OCI-M2 (cell line): ENCODE data around the gene RNASEH1.

Source experiments
- DNase-seq: peaks from one replicate; lab custom pipeline; 2025; ENCODE audit not compliant: unreplicated experiment; lab: John Stamatoyannopoulos, UW

The RNASEH1 gene

GRCh38 chr2:3558205-3559014, at the start of gene RNASEH1:
RNASEH1 (minus strand) TSS chr2:3558333; CDS start chr2:3558260, 73 bp downstream.
- peak; percentile 76 for DNase-seq

- DNase-seq, result no peak
Observed at GRCh38 chr2:3606370-3607201, 48.5 kb upstream of the RNASEH1 start.

DNA sequence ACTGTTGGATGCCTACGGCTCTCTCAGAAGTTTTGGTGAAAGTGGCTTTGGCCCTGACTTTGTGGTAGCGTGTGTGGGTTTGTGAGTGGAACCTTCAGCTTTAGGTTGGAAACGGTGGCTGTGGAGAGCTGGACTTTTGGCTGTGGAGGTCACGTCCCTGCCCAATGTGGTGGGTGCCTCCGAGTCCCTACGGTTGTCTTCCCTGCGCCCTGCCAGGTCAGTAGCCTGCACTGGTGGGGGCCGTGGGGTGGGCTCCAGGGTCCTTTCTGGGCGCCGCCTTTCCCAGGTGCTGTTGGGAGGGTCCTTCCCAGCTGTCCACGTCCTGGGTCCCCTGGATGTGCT, 47.9 kb upstream of the RNASEH1 start:
- no peak for DNase-seq

DNA sequence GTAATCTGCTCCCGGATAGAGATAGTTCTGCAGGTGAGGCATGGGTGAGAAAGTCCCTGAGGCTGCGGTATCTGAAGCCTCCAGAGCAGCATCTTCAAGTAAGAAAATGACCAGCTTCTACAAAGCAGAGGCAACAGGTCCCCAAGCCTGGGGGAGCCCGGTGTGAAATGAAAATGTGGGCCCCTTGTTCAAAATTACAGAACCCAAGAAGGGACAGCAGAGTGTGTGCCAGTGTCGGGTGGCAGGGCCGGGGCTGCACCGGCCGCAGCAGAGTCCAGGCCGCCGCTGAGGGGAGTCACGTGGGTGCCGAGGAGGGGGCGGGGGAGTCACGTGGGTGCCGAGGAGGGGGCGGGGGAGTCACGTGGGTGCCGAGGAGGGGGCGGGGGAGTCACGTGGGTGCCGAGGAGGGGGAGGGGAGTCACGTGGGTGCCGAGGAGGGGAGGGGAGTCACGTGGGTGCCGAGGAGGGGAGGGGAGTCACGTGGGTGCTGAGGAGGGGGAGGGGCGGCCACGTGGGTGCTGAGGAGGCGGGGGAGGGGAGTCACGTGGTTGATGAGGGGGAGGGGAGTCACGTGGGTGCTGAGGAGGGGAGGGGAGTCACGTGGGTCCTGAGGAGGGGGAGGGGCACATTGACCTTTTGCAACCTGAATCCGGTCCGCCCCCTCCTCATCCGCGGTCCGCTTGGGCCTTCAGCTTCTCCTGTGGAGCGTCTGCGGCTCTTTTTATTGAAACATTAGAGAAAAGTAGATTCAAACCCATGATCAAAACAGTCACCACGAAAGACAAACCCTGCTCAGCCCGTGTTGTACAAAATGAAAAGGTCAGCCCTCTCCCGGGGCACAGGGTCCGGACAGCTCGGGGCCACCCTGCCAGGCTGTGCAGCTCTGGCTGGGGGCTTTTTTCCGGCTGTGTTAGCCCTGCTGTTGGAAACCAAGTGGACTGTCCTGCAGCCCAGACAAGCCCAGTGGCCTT, 47.1 kb upstream of the RNASEH1 start:
- no peak for DNase-seq

- DNase-seq, result no peak
Observed at GRCh38 chr2:3604207-3604877, 46.2 kb upstream of the RNASEH1 start.

DNA sequence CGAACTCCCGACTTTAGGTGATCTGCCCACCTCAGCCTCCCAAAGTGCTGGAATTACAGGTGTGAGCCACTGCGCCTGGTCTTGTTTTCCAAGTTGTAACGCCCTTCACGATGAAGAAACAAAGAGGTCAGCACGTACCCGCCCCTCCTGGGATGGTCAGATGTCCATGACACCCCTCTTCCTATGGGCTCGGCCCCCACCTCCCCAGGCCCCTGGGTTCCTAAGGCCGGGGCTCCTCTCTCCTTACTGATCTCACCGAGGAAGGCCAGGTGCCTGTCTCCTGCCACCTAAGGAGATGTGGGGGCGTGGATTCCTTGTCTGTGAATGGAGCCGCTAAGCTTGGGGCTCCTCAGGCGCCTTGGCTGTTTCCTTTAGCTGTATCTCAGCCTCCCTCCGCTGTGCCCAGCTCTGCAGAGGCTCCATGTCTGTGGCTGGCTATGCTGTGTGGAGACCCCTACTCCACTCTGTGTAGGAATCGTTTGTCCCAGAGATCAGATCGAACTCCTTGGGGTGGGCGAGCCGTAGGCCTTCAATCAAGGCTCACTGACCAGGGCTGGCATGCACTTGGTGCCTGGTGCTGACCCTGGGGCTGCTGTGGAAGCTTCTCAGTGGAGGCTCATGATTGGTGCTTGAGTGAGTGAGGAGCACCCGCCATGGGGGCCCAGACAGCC, 45.5 kb upstream of the RNASEH1 start:
- no peak for DNase-seq

DNA sequence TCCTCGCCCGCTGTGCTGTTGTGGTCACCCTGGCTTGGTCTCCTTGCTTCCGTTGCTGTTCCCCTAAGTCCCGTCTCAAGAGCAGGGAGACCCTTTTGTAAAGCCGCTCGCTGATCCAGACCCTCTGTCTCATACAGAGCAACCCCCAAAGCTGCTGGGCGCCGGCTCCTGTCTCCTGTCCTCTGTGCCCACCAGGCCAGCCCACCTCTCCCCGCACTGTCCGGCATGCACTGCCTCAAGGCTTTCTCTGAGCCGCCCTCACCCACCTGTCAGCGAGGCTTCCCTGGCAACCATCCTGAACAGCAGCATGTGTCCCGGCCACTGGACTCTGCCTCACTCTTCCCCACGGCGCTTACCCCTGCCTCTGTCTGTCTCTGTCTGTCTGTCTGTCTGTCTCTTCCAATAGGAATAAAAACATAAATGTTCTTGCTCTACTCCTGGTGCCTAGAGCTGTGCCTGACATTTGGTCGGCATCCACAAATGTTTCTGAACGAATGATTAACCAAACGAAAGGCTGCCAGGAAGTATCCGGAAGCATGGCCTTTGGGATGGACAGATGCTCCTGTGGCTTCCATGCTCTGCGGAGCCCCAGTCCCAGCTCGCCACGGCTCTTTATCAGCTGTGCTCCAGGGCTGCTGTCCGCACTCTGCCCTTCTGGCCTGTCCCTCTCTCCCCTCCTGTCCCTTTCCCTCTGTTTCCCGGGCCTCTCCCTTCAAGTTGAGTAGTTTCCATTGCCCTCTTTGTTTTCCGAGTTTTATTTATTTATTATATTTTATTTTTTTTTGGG, 44.6 kb upstream of the RNASEH1 start:
- no peak for DNase-seq

- no peak for DNase-seq
Observed at GRCh38 chr2:3601561-3602271, 43.6 kb upstream of the RNASEH1 start.

- no peak for DNase-seq
Observed at GRCh38 chr2:3600256-3600855, 42.2 kb upstream of the RNASEH1 start.

DNA sequence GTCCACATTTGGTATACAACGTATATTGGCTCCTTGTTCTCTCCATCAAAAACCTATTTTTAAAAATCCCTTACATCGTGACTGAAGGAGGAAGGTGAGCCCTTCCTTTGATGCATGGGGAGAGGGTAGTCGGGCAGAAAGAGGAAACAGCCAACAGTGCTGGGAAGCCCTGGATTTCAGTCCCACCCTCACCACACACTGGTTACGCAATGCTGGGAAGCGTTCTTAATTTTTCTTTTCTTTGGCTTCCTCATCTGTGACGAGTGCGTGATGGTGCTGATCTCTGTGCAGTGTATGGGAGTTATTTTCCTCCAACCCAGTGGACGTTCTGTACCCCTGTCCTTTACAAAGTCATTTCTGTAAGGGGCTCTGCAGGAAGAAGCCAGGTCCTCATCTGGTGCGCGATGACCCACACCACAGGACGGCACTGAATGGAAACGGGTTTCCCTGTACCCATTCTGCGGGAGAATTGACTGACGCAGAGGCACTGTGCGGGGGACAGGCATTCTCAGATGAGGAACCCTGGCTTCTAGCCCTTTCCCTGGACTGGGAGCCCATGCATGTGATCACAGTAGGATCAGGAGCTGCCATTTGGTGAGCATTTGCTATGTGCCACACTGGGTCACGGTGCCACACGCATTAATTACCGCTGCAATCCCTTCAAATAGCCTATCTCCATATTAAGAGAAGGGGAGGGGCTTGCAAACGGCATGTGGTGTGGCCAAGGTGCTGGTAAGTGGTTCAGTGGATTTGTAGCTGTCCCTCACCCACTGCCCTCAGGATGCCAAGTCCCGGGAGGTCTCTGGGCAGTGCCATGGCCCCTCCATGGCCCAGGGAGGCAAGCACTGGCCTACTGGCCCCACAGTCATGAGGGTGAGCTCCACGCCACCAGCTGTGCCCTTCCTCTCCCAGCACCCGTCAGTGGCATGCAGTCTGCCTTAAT, 41.0 kb upstream of the RNASEH1 start:
- no peak for DNase-seq

DNA sequence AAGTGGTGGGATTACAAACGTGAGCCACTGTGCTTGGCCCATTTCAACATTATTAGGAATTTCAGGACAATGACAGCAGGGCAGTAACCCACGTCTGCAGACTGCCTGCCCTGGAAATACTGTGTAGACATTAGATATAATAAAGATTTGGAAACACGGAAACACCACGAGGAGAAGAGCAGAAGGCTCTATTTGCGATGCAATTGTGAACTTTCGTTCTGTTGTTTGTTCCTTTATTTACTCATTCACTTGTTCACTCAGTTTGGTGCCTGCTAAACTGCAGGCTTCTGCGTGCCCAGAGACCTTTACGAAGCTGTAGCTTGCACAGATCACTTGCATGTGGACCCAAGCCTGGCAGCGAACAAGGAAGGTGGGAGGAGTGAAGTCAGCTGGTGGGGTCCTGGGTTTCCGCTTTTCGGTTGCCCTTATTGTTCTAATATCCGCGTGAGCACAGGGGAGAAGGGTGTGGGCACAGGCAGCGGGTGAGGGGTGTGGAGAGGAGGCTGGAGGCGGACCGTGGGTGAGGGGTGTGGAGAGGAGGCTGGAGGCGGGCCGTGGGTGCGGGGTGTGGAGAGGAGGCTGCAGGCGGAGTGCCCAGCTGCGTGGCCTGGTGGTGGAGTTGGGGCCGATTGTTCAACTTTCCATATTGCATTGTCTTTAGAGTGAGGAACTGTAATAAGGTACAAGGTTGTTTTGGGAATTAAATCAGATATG, 40.2 kb upstream of the RNASEH1 start:
- DNase-seq, result no peak

DNA sequence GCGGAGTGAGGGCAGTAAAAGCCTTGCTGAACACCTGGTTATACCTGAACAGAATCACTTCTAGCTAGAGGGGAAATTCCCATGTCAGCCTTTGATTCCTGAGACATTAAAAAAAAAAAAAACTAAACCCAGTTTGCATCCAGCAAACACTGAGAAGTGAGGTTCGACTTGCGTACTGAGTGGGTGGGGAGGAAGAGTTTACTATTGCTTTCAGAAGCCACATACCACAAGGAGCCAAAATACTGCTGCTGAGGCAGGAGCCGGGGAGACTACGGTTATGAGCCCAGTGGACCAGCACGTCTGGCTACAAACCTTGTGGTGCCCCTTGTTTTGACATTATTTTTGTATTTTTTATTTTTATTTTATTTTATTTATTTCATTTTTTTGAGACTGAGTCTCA, 39.4 kb upstream of the RNASEH1 start:
- no peak for DNase-seq

DNA sequence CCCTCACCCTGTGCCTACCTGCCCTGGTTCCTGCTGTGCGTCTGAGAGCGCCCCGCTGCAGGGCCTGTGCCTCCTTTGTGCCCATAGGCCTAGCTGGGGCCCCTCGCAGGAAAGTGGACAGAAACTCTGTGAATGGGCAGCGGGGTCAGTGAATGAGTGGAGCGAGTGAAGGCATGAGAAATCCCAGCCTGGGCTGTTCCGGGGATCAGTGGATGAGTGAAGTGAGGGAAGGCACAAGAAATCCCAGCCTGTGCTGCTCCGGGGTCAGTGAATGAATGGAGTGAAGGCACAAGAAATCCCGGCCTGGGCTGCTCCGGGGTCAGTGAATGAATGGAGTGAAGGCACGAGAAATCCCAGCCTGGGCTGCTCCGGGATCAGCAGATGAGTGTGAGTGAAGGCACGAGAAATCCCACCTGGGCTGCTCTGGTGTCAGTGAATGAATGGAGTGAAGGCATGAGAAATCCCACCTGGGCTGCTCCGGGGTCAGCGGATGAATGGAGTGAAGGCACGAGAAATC, 38.8 kb upstream of the RNASEH1 start:
- no peak for DNase-seq

GRCh38 chr2:3595985-3596384, 37.9 kb upstream of the RNASEH1 start:
- DNase-seq, result no peak

DNA sequence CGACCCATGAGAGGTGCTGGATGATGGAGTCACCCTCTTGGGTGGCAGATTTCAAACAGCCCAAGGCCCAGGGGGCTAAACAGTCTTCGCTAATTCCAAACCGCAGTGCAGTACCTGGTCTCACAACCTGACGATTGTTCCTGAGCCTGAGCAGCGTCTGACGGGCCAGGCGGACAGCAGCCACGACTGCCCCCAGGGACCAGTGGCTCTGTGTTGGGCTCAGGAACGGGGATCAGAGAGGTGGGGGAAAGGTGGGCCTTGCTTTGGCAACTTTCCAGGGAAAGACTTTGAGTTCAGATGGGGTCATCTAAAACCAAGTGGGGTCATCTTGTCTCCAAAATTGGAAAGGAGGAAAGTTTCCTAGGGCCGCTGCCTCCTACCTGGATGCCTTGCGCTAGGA, 37.3 kb upstream of the RNASEH1 start:
- DNase-seq, result no peak
